GM21381 (cell line): ENCODE data around the gene FHDC1.

Experiments used
- ATAC-seq: cut with Tn5 transposase; IDR thresholded peaks from one replicate; pipeline ENCODE4 v1.9.1; 2021; ENCODE audit warnings: mild to moderate bottlenecking, moderate library complexity; ENCODE audit not compliant: unreplicated experiment

FHDC1 gene

DNA sequence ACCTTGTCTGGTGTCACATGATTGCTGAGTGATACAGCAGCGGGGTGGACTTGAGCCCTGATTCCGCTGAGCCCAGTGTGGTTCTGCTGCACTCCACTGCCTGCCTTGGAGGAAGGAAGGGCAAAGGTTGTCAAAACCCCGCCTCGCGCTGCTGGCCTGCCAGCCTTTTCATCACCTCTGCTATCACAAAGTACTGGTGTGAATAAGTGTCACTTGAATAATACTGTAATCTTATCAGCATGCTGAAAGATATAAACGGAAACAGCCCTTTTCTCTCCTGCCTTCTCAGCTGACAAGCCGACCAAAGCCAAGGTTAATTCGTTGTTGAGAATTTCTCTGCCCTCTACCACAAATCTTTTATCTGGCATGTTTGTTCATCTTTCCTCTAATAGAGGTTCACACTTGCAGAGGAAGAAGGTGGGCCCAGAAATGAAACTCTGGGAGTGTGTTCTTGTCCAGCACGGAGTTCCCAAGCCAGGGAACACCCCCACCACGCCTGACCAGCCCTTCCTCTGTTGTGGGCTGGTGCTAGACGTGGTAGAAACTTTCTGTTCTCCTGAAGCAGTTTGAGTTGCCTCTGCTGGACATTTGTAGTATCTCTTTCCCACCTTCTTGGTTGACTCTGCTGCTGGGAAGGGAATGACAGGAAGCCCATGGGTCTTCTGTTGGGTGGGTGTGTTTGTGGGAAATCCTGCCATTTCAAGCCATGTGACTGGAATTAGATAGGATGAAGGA is 21.5 kb downstream of the FHDC1 start:
- no peak for ATAC-seq

DNA sequence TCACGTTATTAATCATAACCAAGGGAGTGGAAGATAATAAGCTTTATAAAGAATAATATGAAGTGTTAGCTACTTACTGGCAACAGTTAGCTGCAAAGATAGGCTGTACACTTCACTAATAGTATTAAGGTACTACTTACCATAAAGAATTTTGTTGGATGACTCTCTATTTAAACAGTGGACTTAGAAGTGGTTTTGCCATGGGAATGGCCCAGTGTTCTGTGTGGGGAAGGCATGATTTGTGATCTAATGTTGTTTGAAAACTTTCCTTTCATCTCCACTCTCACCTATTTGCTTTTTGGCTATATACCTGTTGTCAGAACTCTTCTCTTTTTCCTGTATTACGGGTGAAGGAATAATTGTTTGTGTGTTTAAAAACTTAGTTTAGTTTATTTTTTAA is 23.0 kb downstream of the FHDC1 start:
- no peak for ATAC-seq

DNA sequence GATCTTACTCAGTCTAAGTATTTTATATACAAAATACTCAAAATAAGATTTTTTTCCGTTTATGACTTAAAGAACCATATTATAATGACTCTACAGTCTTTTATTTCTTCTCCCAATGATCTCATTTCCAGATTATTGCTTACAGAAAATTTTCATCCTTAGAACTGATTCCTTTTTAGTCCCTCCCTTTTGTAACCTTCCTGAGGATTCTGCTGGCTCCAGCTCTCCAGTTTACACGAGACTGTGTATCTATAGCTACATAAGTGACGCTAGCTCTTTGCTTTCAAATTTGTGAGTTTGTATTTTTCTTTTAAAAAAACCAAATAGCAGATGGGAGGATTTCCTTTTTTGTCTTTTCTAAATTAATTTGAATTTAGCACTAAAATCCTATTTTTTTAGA is 24.0 kb downstream of the FHDC1 start:
- no peak for ATAC-seq

DNA sequence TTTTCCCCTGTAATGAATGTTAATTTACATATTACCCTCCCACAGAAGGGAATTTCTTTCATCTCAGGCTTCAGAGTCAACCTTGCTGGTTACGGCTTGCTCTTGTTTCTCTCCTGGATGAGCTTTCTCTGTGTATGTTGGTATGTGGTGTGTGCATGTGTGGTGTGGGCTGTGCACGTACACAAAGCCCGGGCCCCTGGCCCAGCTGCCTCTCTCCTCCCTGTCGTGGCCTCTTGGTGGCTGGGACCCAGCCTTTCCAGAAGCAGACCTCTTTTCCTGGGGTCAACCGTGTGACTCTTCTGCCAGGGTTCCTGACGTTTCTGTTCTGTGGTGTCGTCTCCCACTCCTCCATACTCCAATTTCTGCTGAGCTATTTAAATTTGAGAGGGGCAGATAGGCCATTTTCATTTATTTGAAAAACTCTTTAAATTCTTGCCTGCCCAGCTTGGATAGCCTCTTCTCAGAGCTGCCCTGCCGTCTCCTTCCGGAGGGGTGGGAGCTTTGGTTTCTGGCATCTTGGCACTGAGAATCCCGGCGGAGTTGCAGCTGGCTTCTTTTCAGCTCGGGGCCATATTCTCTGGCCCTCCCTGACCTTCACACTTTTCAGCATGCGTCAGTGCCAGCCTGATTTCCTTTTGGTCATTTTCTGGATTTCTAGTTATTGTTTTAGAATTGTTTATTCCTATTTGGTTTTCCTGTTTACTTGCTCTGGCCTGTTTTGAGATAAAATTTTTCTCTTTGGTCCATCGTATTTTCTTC is 25.1 kb downstream of the FHDC1 start:
- ATAC-seq: no peak

DNA sequence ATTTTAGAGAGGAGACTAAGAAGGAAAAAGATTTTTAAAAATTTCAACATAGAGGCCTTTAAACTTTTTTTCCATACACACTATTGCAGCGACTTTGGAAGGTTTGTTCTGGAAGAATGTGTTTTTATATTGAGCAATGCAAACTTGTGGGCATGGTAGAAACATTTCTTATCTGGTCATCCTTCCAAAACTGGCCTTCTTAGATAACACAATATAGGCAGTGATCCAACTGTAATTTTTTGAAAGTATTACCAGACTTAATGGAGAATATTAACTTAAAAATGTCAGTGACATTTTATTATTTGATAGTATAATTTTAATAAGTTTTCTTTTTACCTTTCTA is 25.6 kb downstream of the FHDC1 start:
- ATAC-seq: no peak

DNA sequence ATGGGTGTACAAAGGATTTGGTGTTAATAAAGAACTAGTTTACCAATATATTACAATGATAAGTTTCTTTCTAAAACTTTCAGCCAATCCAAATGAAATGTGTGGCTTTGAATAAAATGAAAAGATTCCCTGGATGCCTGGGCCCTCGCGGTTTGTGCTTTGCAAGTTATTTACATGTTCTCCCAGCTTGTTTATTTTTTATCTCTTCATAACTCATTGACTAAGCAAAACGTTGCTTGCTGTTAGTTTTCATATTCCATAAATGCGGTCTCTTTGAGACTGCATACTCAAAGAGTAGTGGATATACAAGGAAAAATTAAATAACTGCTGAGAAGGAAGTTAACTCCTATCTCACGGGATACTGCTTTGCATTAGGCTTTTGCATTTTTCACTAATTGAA is 26.0 kb downstream of the FHDC1 start:
- no peak for ATAC-seq

DNA sequence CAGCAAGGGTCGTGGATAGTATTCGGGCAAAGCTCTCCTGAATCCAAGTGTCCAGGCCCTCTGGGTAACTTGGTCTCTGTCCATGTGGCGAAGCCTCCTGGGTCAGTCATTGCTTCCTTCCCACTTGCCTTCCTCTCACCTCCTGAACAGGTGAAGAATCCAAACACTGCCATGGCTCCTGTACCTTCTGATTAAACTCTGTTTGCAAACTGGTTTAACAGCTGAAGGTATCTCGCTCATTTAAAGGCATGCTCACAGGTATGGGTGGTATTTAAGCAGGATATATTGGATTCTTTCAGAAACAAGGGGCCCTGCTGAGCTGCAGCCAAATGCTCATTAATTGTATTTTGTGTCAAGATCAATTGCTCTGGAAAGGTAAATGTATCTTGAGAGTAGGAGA is 28.2 kb downstream of the FHDC1 start:
- ATAC-seq: no peak

DNA sequence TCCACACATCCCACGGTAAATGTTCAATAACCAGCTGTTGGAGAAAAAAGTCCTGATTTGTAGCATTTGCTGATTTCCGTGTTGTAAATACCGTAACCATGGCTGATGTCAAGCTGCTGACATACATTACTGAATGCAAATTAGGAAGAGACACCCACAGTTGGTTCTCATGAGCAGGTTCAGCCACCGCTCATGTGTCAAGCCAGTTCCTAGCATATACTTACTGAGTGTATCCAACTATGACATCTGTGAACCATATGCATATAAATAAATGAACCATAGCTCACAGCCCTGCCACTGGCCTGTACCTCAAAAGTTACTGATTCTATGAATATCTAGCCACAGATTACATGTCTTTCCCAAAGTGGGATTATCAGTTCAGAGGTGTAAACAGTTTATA is 29.5 kb downstream of the FHDC1 start:
- peak; percentile 89 for ATAC-seq

DNA sequence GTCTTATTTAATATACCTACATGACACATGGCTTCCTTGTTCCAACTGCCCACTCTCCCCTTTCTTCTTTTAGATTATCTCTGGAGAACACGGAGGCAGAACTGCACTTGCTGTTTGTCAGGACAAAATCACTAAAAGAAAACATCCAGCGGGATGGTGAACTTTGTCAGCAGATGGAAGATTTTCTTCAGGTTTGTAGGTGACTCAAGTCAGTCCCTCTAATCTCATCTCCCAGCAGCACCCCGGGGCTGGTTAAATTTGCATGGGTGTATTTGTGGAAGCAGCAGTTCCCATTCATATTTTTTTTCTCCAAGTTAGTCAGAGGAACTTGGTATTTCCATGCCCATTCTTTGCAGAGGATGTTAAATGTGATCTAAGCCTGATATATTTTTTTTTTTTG is 31.8 kb downstream of the FHDC1 start:
- ATAC-seq: no peak

DNA sequence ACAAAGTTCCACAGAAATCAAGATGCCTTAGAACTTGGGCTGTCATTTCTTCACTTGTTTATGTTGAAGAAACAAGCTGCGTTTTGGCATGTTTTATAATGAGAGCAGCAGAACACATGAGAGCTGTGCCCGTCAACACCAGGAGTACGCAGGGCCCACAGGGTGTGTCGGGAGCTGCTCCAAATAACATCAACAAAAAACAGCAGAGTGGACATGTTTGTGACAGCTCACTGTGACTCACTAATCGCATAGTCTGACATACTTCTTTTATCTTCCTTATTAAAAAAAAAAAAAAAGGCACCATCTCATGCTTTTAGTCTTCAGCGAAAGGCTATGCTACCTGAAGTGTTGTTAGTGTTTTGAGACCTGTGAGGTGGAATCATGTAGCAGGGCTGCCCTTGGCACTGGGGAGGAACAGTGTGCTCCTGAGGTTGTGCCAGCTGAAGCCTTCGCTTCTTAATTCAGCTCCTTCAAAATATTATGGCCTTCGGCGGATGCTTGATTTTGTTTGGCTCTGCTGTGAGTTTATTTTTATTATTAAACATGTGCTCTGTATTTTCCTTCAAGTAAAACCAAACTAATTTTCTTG is 32.8 kb downstream of the FHDC1 start:
- ATAC-seq: no peak

DNA sequence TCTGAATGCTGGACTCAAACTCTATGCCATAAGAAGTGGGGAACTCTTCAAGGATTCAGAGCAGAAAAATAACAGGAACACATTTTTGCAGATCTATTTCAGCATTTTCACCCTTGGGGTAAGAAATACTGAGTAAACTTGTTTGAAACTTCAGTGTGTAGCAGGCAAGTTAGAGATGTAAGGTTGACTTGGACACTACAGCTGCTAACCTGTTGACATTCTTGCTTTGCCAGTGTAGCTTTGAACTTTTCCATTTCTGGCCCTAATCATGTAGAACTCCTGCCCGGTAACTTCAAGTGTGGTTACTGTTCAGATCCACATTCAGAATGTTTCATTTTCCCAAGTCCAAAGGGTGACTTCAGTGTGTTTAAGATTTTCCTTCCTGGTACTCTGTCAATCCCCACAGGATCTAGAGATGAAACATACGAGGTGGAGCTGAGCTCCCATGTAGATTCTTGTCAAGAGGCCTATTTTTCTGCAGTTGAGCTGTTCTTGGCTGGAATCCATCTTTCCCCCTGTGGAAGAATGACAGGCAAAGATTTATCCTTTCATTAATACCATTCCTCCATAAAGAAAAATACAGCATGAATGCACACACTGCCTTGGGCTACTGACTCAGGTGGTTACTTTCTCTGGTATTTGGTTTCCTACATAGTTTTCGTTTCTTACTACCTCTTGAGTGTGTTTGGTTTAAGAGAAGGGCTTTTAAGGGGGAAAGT is 34.1 kb downstream of the FHDC1 start:
- no peak for ATAC-seq

DNA sequence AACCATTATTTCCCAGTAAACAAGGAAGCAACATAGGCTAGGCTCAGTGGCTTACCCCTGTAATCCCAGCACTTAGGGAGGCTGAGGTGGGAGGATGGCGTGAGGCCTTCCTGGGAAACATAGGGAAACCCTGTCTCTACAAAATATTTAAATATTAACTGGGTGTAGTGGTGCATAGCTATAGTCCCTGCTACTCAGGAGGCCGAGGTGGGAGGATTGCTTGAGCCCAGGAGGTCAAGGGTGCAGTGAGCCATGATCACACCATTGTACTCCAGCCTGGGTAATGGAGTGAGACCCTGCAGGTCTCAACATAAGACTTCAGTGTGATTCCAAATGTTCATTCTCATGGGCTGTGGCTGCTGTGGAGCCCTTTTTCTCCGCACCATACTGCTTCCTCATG is 34.9 kb downstream of the FHDC1 start:
- no peak for ATAC-seq

DNA sequence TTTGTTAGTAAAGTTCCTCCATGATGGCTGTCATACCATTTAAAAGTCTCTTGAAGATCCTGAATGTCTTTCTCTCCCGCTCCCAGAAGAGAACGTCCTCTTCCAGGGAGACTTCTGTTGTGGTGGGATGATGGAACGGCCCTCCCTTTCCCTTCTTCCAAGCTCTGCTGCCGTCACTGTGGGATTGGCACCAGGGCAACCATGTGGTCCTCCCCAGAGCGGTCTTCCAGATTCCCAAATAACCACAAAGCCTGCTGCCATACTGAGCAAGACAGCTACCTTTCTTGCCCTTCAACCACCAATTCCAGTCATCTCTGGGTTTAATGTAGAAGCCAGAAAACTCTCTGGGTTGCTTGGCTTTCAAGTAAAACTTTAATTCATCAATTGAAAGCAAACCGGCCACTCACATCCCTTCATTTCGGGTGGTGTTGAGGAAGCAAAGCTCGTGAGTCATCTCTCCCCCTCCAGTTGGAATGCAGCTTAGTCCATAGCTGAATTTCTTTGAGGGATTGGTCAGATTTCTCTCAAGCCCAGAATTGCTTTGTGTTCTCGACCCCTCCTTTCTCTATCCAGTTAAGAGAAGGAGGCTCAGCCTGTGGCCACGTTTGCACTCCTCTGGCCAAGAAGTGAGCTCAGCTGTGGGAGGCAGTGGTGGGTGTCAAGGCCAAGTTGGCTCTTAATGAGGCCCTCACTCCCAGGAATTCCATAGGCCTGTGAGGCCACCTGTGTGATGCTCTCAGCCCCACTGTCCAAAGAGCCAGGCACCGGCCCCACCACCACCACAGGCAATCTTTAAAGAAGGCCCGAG is 36.9 kb downstream of the FHDC1 start:
- no peak for ATAC-seq

DNA sequence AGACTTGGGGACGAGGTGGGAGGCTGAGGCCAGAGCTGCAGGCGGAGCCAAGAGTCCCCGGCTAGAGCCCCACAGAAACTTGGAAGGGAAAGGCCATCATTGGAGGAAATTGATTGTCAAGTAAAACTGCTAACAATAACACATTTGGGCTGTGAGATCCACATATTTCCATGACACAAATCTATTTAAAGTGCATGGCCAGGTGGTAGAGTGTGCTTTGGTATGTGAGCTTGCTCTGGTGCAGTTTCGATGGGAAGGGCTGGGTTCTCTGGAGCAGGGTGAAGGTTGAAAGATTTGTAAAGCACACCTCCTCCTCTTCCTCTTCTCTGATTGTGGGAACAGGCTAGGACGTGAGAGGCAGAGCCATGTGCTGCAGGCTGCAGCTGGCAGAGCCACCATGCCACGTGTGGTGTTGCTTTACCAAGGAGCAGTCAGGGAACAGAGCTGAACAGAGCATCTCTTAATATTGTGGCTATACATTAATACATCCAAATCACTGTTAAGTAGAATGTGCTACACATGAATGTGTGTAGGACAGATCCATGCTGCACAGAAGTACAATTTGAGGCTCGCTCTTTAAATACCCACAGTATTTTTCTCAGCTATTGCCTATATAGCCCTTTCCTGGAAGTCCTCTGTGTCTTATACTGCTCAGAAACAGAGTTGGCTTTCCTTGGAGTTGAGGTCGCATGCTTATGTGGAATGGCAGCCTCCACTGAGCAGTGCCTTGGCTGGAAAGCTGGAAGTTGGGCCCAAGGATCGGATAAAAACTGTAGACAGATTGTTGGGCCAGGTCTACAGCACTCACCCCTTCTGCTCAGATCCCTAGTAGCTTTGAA is 37.7 kb downstream of the FHDC1 start:
- ATAC-seq: no peak

DNA sequence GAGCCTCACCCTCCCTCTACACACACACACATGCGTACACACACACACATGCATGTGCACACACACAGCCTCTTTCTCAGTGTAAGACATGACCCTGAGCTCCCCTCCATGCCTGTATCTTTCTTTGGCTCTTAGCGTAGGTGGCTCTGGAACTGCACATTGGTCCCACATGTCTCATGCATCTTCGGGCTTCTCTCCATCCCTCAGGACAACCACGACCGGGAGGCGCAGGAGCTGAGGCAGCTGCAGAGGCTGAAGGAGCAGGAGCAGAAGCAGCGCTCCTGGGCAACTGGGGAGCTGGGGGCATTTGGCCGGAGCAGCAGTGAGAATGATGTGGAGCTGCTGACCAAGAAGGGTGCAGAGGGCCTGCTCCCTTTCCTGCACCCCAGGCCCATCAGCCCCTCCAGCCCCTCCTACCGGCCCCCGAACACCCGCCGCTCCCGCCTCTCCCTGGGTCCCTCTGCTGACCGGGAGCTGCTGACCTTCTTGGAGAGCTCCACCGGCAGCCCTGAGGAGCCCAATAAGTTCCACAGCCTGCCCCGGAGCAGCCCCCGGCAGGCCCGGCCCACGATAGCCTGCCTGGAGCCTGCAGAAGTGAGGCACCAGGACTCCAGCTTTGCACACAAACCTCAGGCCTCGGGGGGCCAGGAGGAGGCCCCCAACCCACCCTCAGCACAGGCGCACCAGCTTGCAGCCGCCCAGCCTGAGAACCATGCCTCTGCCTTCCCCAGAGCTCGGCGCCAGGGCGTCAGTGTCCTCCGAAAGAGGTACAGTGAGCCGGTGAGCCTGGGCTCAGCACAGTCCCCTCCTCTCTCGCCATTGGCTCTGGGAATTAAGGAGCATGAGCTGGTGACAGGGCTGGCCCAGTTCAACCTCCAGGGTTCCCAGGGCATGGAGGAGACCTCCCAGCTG is 38.6 kb downstream of the FHDC1 start:
- ATAC-seq: no peak

DNA sequence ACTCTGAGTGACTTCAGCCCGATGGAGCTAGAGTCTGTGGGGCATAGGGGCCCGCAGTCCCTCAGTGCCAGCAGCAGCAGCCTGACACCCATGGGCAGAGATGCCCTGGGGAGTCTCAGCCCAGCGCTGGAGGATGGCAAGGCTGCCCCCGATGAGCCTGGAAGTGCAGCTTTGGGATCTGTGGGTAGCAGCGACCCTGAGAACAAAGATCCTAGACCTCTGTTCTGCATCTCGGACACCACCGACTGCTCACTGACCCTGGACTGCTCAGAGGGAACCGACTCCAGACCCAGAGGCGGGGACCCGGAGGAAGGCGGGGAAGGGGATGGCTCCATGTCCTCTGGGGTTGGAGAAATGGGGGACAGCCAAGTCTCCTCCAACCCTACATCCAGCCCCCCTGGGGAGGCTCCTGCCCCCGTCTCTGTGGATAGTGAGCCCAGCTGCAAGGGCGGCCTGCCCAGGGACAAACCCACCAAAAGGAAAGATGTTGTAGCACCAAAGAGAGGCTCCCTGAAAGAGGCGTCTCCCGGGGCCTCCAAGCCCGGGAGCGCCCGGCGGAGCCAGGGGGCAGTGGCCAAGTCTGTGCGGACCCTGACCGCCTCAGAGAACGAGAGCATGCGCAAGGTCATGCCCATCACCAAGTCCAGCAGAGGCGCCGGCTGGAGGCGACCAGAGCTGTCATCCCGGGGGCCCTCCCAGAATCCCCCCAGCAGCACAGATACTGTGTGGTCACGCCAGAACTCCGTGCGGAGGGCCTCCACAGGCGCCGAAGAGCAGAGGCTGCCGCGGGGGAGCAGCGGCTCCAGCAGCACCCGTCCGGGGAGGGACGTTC is 39.5 kb downstream of the FHDC1 start:
- ATAC-seq: no peak

DNA sequence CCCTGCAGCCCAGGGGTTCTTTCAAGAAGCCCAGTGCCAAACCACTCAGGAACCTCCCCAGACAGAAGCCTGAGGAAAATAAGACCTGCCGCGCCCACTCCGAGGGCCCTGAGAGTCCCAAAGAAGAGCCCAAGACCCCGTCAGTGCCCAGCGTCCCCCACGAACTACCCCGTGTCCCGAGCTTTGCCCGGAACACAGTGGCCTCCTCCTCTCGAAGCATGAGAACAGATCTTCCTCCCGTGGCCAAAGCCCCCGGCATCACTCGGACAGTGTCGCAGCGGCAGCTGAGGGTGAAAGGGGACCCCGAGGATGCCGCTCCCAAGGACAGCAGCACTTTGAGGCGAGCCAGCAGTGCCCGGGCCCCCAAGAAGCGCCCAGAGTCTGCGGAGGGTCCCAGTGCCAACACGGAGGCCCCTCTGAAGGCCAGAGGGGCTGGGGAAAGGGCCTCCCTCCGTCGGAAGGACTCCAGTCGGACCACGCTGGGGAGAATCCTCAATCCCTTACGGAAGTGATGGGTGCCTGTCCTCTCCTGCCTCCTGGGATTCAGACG is 40.2 kb downstream of the FHDC1 start:
- no peak for ATAC-seq
